HCT116 (cell line): ENCODE measurements around the gene CASK. TPM values are rescaled to one million over a fixed set of nuclear protein-coding genes. Genes with fewer than 3 reads are reported as not detected.

ENCODE experiments used
- ATAC-seq: fragments of 200-7000 bp; cut with Tn5 transposase; 2 replicates; pipeline ENCODE4 v1.9.1; 2020; ENCODE audit warnings: mild to moderate bottlenecking, moderate library complexity
- BruUV-seq: library from RNA; stranded (reverse); fragments of 400-500 nt; replicated peaks from 2 replicates; lab custom pipeline; 2021; lab: Mats Ljungman, UMichigan
- CTCF ChIA-PET: fragments of 300-600 bp; sonication (Branson Sonifier 250); formaldehyde crosslinking; loops from one replicate; lab custom pipeline; 2021; ENCODE audit warnings: antibody characterized with exemption; lab: Charles Lee
- POLR2A ChIA-PET: fragments of 300-600, 350-600 bp; sonication (Branson Sonifier 250); formaldehyde crosslinking; loops from one replicate; lab custom pipeline; 2021; ENCODE audit warnings: antibody characterized with exemption; lab: Charles Lee
- RAD21 ChIA-PET, 2 experiments: fragments of 300-600 bp; sonication (Branson Sonifier 250); formaldehyde crosslinking; loops; one replicate each; lab custom pipeline; 2023; ENCODE audit warnings: low total read pairs in 2 of 2; ENCODE audit not compliant: uncharacterized antibody in 2 of 2, unreplicated experiment in 2 of 2, low non-redundant PET in 1 of 2; lab: Charles Lee
- DNase-seq: peaks from one replicate; pipeline ENCODE4 v3.0.0-alpha.2; 2010; ENCODE audit warnings: low read depth, low spot score
- H2AFZ ChIP-seq: fragments of 200-600 bp; shearing (Covaris generic), sonication (generic); 2 replicates; pipeline ENCODE4 v1.6.1; 2017; ENCODE audit warnings: low read depth, mixed run types, mixed read lengths, antibody characterized with exemption, low read length; ENCODE audit not compliant: poor library complexity, severe bottlenecking
- H3K27ac ChIP-seq: 2 replicates; pipeline ENCODE4 v1.5.1; 2012; ENCODE audit warnings: low read depth, low read length
- H3K27me3 ChIP-seq: fragments of 200-600 bp; sonication (generic); 2 replicates; pipeline ENCODE4 v1.6.1; 2016; ENCODE audit warnings: mixed run types, low read length, mixed read lengths; ENCODE audit not compliant: insufficient read depth
- H3K36me3 ChIP-seq, 2 experiments: fragments of 200-500 bp in 1 of 2; fragments of 200-600 bp in 1 of 2; sonication (Bioruptor generic) in 1 of 2; sonication (generic) in 1 of 2; 2 replicates each; pipeline versions ENCODE4 v1.5.1 to v1.6.1; 2014 to 2016; ENCODE audit warnings: low read length in 2 of 2, inconsistent platforms in 1 of 2, mixed read lengths in 1 of 2, mixed run types in 1 of 2; ENCODE audit not compliant: insufficient read depth in 2 of 2, control insufficient read depth in 1 of 2
- H3K4me1 ChIP-seq, 2 experiments: fragments of 200-600 bp in 1 of 2; sonication (generic) in 1 of 2; 2 replicates each; pipeline versions ENCODE4 v1.5.1 to v1.6.1; 2012 to 2017; ENCODE audit warnings: low read length in 2 of 2, inconsistent platforms in 1 of 2, mild to moderate bottlenecking in 1 of 2, mixed read lengths in 1 of 2, mixed run types in 1 of 2, moderate library complexity in 1 of 2; ENCODE audit not compliant: insufficient read depth in 2 of 2, control insufficient read depth in 1 of 2
- H3K4me2 ChIP-seq: fragments of 200-600 bp; sonication (generic); 2 replicates; pipeline ENCODE4 v1.6.1; 2017; ENCODE audit warnings: mixed run types, low read length, mixed read lengths
- H3K4me3 ChIP-seq, 2 experiments: fragments of 200-600 bp in 1 of 2; sonication (generic) in 1 of 2; replicated peaks in 1 of 2; 2 replicates each; pipeline ENCODE4 v1.5.1; 2011 to 2016; ENCODE audit warnings: low read length in 2 of 2, control low read depth in 1 of 2, low read depth in 1 of 2, mild to moderate bottlenecking in 1 of 2, mixed read lengths in 1 of 2, mixed run types in 1 of 2
- H3K79me2 ChIP-seq: fragments of 200-600 bp; sonication (generic); 2 replicates; pipeline ENCODE4 v1.6.1; 2017; ENCODE audit warnings: mild to moderate bottlenecking, mixed run types, low read length, moderate library complexity, mixed read lengths; ENCODE audit not compliant: insufficient read depth
- H3K9ac ChIP-seq: fragments of 200-600 bp; sonication (generic); 2 replicates; pipeline ENCODE4 v1.6.1; 2016; ENCODE audit warnings: low read length, mixed read lengths
- H3K9me2 ChIP-seq: fragments of 200-600 bp; sonication (generic), shearing (Covaris generic); 2 replicates; pipeline ENCODE4 v1.6.1; 2017; ENCODE audit warnings: mixed run types, mild to moderate bottlenecking, moderate library complexity; ENCODE audit not compliant: insufficient read depth
- H3K9me3 ChIP-seq, 2 experiments: fragments of 200-500 bp in 1 of 2; fragments of 200-600 bp in 1 of 2; sonication (Bioruptor generic) in 1 of 2; sonication (generic) in 1 of 2; 2 replicates each; pipeline ENCODE4 v1.6.1; 2014 to 2017; ENCODE audit warnings: low read length in 2 of 2, mixed read lengths in 2 of 2, inconsistent platforms in 1 of 2, low read depth in 1 of 2, mild to moderate bottlenecking in 1 of 2, mixed run types in 1 of 2, moderate library complexity in 1 of 2; ENCODE audit not compliant: control insufficient read depth in 1 of 2, insufficient read depth in 1 of 2
- H4K20me1 ChIP-seq: fragments of 200-600 bp; sonication (generic), shearing (Covaris generic); 2 replicates; pipeline ENCODE4 v1.6.1; 2017; ENCODE audit warnings: mixed run types, mild to moderate bottlenecking, moderate library complexity; ENCODE audit not compliant: insufficient read depth
- CBX3 ChIP-seq: IDR thresholded peaks from 2 replicates; pipeline ENCODE4 v1.6.1; 2012; ENCODE audit warnings: low read depth
- CTCF ChIP-seq, 3 experiments: fragments of 200-600 bp in 1 of 3; sonication (generic) in 1 of 3; IDR thresholded peaks in 2 of 3; conservative IDR thresholded peaks in 1 of 3; 2 replicates each; pipeline ENCODE4 v1.5.1; 2012 to 2017; ENCODE audit warnings: low read depth in 2 of 3, low read length in 2 of 3, antibody characterized with exemption in 1 of 3, borderline replicate concordance in 1 of 3, control low read depth in 1 of 3, mild to moderate bottlenecking in 1 of 3, mixed read lengths in 1 of 3, mixed run types in 1 of 3, moderate library complexity in 1 of 3; ENCODE audit not compliant: insufficient read depth in 1 of 3
- ELF1 ChIP-seq: IDR thresholded peaks from 2 replicates; pipeline ENCODE4 v1.6.1; 2012; ENCODE audit warnings: low read depth, borderline replicate concordance
- FOSL1 ChIP-seq: IDR thresholded peaks from 2 replicates; pipeline ENCODE4 v1.6.1; 2012; ENCODE audit warnings: low read depth
- JUND ChIP-seq: IDR thresholded peaks from 2 replicates; pipeline ENCODE4 v1.6.1; 2012
- RAD21 ChIP-seq: IDR thresholded peaks from 2 replicates; pipeline ENCODE4 v1.6.1; 2012; ENCODE audit warnings: low read depth, mild to moderate bottlenecking
- REST ChIP-seq: IDR thresholded peaks from 2 replicates; pipeline ENCODE4 v1.6.1; 2012; ENCODE audit warnings: low read depth
- SIN3A ChIP-seq: IDR thresholded peaks from 2 replicates; pipeline ENCODE4 v1.6.1; 2012; ENCODE audit warnings: low read depth
- intact Hi-C: fragments of 100-400 bp; cut with micrococcal nuclease; formaldehyde crosslinking; loops from 2 replicates; pipeline ENCODE4 v1.10.0; 2022
- total RNA-seq: library from RNA; stranded (reverse); gene quantifications from one replicate; pipeline ENCODE4 v1.2.1, GENCODE V29; 2021; ENCODE audit not compliant: unreplicated experiment

Gene CASK
- total RNA-seq, 1 experiment from 2014 or later: 39.0 TPM

- Histone ChIP-seq H3K9me2 (no peaks in the 10 kb centered on the region), H3K36me3 (no peaks in the 10 kb centered on the region), H3K27me3 (no peaks in the 10 kb centered on the region), H3K9ac (no peak overlapping the region), H4K20me1 (no peaks in the 10 kb centered on the region), H3K4me1 (no peaks in the 10 kb centered on the region), H3K79me2 (no peaks in the 10 kb centered on the region), H3K27ac (no peak overlapping the region), H3K4me2 (no peak overlapping the region), H2AFZ (no peak overlapping the region), H3K9me3 (no peaks in the 10 kb centered on the region), H3K4me3 (no peak overlapping the region)
- intact Hi-C loops: no loop called here
- ChIA-PET POLR2A (no interaction called here), CTCF (no interaction called here), RAD21 (no interaction called here)
- DNase-seq (no peak), ATAC-seq (no peak)
- TF ChIP-seq SIN3A: no peak
- TF ChIP-seq RAD21: no peak
- no peak for TF ChIP-seq REST
- no TSS peak for BruUV-seq
These were observed 216.1 kb downstream of the CASK start for GRCh38 chrX:41707218-41707617.

GRCh38 chrX:41705680-41706374 lies 217.5 kb downstream of the CASK start:
- ChIA-PET POLR2A (no interaction called here), CTCF (no interaction called here), RAD21 (no interaction called here)
- DNase-seq (no peak), ATAC-seq (no peak)
- no TSS peak for BruUV-seq
- Histone ChIP-seq H3K79me2 (no peaks in the 10 kb centered on the region), H4K20me1 (no peaks in the 10 kb centered on the region), H3K4me1 (no peaks in the 10 kb centered on the region), H3K9ac (no peak overlapping the region), H3K36me3 (no peaks in the 10 kb centered on the region), H2AFZ (no peak overlapping the region), H3K9me3 (no peaks in the 10 kb centered on the region), H3K27me3 (no peaks in the 10 kb centered on the region), H3K4me2 (no peak overlapping the region), H3K9me2 (no peaks in the 10 kb centered on the region), H3K4me3 (no peak overlapping the region), H3K27ac (no peak overlapping the region)
- intact Hi-C loops: no loop called here
- TF ChIP-seq RAD21 (no peak), CTCF (IDR thresholded peaks at IDR 0.05 in 2 of 3, conservative IDR thresholded peaks at IDR 0.05 in 1 of 3; ENCODE audit: borderline replicate concordance in 1 of 3, insufficient read depth in 1 of 3, low read depth in 2 of 3, low read length in 2 of 3) (no peak), CBX3 (no peak), ELF1 (no peak), FOSL1 (no peak), JUND (no peak), REST (no peak)
